GM12864 (cell line): ENCODE measurements around the gene CDK5RAP3.
"Not testable (repeated sequence)": the region's sequence is repeated elsewhere in the genome, so short reads cannot be mapped to it uniquely, and the experiment has no call there.

Source experiments
- DNase-seq: peaks from one replicate; pipeline ENCODE4 v3.0.0-alpha.2; 2011; ENCODE audit warnings: low read depth
- H3K4me3 ChIP-seq: 2 replicates; pipeline ENCODE4 v1.5.1; 2011; ENCODE audit warnings: mild to moderate bottlenecking, low read depth, low read length, control low read depth
- TF ChIP-seq, protein P1 (sequence below): IDR thresholded peaks from 2 replicates; pipeline ENCODE4 v1.5.1; 2011; ENCODE audit warnings: low read depth, mild to moderate bottlenecking, moderate library complexity, low read length, control low read depth, inconsistent platforms; ENCODE audit errors: missing control alignments

CDK5RAP3 gene

DNA sequence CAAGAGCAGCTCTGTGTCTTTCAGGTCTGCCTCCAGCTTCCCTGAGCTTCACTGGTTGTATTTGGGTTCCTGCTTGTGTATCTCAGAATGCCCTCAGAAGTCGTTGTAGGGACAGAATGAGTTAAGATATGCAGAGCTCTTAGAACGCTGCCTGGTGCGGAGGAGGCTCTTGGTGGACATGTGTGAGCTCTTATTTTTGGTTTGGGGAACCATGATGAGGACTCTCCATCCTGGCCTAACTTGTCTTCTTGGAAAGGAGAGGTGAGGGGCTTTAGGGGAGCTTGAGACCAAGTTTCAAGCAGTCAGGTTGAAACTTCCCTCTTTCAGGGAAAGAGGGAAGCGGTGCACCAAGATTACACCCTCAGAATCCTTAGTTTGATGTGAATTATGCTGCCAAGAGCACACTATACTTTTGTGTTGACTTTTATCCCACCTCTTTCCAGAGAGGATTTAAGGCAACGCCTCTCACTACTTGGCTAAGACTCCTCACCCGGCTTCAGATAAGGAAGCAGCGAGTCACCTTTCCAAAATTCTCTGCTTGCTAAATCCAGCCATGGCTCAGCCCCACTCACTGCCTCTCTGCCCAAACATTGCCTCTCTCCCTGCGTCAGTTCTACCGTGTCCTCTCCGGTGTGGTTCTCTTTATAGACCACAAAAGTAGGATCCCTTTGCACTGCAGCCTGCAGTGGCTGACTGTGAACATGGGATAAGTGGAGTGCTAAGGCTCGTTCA is 12.7 kb downstream of the CDK5RAP3 start:
- DNase-seq = no peak
- no peak overlapping the region for H3K4me3 ChIP-seq
- TF ChIP-seq, protein P1, sequence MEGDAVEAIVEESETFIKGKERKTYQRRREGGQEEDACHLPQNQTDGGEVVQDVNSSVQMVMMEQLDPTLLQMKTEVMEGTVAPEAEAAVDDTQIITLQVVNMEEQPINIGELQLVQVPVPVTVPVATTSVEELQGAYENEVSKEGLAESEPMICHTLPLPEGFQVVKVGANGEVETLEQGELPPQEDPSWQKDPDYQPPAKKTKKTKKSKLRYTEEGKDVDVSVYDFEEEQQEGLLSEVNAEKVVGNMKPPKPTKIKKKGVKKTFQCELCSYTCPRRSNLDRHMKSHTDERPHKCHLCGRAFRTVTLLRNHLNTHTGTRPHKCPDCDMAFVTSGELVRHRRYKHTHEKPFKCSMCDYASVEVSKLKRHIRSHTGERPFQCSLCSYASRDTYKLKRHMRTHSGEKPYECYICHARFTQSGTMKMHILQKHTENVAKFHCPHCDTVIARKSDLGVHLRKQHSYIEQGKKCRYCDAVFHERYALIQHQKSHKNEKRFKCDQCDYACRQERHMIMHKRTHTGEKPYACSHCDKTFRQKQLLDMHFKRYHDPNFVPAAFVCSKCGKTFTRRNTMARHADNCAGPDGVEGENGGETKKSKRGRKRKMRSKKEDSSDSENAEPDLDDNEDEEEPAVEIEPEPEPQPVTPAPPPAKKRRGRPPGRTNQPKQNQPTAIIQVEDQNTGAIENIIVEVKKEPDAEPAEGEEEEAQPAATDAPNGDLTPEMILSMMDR = no peak

DNA sequence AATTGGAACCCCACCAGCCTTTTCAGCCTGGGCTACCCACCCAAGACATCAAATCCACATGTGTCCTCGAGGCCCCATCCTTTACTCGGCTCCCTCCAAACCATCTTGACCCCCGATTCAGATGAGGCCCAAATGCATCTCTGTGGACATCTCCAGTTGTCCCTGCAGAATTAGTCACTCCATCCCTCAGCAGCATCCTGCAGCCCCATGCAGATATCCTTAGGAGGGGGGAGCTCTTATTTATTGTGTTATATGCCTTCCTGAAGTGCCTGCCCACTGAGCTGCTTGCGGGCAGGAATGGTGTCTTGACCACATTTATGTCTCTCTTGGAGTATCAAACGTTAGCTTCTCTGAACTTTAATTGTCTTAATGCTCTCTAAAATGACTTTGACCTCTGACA is 15.6 kb downstream of the CDK5RAP3 start:
- H3K4me3 ChIP-seq = no peak overlapping the region
- TF ChIP-seq, protein P1 = no peak
- DNase-seq = no peak

DNA sequence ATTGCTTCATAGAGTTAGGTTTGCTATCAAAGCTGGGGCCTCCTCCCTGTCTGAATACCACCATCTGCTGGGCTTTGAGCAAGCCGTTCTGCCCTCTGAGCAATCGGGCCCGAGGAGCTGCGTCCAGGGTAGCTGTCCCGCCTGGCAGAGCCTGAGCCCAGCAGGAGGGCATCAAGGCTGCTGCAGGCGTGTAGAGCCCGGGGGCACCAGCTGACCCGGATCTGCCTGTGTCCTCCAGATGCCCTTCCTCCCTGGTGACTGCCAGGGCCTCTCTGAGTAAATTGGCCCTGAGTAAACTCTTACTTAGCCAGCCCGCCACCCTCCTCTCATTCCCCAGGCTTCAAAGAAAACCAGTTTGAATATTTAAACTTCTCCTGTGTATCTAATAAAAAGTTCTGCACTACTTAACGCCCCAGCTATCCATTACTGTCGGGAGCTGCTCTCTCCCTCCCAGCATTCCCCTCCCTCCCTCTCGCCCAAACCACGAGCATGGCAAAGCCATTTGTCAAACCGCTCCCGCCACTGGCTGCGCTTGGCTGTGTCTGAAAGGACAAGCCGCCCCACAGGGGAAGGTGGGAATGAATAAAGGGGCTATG is 16.4 kb downstream of the CDK5RAP3 start:
- DNase-seq = no peak
- no peak overlapping the region for H3K4me3 ChIP-seq
- TF ChIP-seq, protein P1 = no peak

DNA sequence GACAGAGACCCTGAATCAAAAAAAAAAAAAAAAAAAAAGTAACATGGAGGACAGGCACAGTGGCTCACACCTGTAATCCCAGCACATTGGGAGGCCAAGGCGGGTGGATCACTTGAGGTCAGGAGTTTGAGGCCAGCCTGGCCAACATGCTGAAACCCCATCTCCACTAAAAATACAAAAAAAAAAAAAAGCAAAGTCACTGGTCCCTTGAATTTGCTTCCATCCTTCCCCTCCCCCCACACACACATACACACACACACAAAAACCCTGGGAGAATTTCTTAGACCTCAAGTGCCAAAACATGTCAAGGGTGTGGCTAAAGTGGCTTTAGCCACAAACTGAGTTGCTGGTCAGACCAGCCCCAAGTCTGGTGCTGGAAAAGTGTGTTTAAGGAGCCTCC is 17.5 kb downstream of the CDK5RAP3 start:
- not testable (repeated sequence) for H3K4me3 ChIP-seq, DNase-seq

DNA sequence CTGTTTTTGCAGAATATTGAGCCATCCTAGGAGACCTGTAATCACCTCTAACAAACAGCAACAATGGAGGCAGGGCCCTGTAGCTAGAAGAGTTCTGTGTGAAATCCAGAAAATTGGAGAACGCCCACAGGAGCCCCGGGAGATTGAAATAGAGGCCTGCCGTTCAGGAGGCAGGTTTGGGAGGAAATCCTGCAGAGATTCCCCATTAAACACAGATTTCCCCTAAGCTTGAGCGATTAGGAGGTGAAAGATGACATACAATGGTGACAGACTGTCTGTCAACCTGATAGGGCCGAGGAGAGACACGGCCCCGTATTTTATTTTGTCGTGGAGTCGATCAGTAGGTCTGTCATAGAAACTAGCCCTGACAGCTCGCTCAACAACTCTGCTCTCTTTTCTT is 18.2 kb downstream of the CDK5RAP3 start:
- TF ChIP-seq, protein P1 = no peak
- no peak for DNase-seq
- no peak overlapping the region for H3K4me3 ChIP-seq

DNA sequence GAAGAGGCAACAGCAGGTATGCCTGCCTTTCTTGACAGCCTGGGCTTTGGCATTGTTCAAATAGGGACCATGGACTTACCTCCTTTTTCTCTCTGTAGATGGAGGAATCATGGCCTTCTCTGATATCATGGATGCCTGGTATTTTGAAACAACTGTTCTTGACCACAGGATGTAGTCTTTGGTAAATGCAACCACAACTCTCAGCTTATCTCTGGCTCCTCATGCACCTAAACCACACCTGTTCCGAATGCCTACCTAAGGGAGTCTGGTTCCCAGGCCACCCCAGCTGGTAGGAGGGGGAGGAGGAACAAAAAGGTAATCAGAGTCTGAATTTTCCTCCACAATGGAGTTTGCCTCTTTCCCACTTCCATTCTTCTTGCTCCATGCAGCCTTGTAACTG is 18.8 kb downstream of the CDK5RAP3 start:
- TF ChIP-seq, protein P1 = no peak
- no peak for DNase-seq
- no peak overlapping the region for H3K4me3 ChIP-seq

DNA sequence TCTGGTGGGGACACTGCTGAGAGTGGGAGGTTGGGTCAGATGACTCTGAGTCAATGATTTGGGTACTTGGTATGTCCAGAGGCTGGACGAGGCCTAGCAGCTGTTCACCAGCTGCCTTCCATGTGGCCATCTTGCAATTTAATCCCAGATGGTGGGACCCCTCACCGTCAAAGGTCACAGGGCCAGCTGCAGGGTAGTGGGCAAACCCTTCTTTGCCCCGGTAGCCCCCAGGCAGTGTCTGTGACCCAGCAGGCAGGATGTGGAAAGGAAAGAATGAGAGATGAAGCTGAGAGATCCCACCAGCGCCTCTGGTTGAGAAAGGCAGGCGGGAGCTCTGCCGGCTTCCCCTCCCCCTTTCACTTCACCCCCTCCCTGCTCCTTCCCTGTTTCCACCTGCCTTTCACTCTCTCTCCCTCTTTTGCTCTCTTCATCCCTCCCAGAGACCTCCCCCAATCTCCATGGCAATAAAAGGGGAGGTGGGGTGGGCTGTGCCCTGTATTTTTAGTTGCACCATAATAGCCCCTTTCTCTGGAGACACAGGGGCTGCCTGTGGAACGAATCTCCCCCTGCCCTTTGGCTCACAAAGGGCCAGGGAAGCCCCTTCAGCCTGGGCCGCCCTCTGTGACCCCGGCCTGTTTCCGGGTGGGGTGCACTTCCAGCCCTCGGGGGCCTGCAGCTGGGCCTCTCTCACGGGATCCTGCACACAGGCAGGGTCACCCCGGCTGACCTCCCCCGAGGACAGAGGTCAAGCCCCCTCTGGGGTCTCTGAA is 20.2 kb downstream of the CDK5RAP3 start:
- no peak overlapping the region for H3K4me3 ChIP-seq
- TF ChIP-seq, protein P1 = no peak
- DNase-seq = no peak
